Measurements from ENCODE around the gene OR10H5.

DNA sequence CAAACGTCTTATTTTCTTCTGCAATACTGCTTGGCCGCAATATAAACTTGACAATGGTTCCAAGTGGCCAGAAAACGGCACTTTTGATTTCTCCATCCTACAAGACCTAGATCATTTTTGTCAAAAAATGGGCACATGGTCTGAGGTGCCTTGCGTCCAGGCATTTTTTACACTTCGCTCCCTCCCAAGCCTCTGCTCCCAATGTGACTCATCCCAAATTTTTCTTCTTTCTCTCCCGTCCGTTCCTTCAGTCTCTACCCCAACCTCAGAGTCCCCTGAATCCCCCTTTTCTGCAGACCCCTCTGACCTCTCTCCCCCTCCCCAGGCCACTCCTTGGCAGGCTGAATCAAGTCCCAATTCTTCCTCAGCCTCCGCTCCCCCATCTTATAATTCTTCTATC lies 42.3 kb downstream of the OR10H5 start:
- TF ChIP-seq, protein P1, sequence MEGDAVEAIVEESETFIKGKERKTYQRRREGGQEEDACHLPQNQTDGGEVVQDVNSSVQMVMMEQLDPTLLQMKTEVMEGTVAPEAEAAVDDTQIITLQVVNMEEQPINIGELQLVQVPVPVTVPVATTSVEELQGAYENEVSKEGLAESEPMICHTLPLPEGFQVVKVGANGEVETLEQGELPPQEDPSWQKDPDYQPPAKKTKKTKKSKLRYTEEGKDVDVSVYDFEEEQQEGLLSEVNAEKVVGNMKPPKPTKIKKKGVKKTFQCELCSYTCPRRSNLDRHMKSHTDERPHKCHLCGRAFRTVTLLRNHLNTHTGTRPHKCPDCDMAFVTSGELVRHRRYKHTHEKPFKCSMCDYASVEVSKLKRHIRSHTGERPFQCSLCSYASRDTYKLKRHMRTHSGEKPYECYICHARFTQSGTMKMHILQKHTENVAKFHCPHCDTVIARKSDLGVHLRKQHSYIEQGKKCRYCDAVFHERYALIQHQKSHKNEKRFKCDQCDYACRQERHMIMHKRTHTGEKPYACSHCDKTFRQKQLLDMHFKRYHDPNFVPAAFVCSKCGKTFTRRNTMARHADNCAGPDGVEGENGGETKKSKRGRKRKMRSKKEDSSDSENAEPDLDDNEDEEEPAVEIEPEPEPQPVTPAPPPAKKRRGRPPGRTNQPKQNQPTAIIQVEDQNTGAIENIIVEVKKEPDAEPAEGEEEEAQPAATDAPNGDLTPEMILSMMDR (conservative IDR thresholded peaks at IDR 0.05; ENCODE audit: low read depth in 2 of 2), result no peak
- TF ChIP-seq, protein P2, sequence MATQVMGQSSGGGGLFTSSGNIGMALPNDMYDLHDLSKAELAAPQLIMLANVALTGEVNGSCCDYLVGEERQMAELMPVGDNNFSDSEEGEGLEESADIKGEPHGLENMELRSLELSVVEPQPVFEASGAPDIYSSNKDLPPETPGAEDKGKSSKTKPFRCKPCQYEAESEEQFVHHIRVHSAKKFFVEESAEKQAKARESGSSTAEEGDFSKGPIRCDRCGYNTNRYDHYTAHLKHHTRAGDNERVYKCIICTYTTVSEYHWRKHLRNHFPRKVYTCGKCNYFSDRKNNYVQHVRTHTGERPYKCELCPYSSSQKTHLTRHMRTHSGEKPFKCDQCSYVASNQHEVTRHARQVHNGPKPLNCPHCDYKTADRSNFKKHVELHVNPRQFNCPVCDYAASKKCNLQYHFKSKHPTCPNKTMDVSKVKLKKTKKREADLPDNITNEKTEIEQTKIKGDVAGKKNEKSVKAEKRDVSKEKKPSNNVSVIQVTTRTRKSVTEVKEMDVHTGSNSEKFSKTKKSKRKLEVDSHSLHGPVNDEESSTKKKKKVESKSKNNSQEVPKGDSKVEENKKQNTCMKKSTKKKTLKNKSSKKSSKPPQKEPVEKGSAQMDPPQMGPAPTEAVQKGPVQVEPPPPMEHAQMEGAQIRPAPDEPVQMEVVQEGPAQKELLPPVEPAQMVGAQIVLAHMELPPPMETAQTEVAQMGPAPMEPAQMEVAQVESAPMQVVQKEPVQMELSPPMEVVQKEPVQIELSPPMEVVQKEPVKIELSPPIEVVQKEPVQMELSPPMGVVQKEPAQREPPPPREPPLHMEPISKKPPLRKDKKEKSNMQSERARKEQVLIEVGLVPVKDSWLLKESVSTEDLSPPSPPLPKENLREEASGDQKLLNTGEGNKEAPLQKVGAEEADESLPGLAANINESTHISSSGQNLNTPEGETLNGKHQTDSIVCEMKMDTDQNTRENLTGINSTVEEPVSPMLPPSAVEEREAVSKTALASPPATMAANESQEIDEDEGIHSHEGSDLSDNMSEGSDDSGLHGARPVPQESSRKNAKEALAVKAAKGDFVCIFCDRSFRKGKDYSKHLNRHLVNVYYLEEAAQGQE (IDR thresholded peaks at IDR 0.05; ENCODE audit: unreplicated experiment), result no peak
- TF ChIP-seq JUNB (IDR thresholded peaks at IDR 0.05; ENCODE audit: unreplicated experiment) (no peak), CREB1 (CRISPR knock-in tag; IDR thresholded peaks at IDR 0.05; ENCODE audit: low read depth) (no peak), EZH2phosphoT487 (IDR thresholded peaks at IDR 0.05; ENCODE audit: unreplicated experiment) (no peak), EZH2 (IDR thresholded peaks at IDR 0.05; ENCODE audit: low read depth, unreplicated experiment) (no peak), POLR2AphosphoS5 (IDR thresholded peaks at IDR 0.05; ENCODE audit: low read depth) (no peak), STAT1 (IDR thresholded peaks at IDR 0.05; ENCODE audit: unreplicated experiment) (no peak), ZNF114 (CRISPR knock-in tag; IDR thresholded peaks at IDR 0.05) (no peak), NANOG (IDR thresholded peaks at IDR 0.05; ENCODE audit: borderline replicate concordance) (no peak), ZNF462 (CRISPR knock-in tag; IDR thresholded peaks at IDR 0.05) (no peak), ZNF331 (CRISPR knock-in tag; IDR thresholded peaks at IDR 0.05; ENCODE audit: low read depth) (no peak)
- TF ChIP-seq, protein P3, sequence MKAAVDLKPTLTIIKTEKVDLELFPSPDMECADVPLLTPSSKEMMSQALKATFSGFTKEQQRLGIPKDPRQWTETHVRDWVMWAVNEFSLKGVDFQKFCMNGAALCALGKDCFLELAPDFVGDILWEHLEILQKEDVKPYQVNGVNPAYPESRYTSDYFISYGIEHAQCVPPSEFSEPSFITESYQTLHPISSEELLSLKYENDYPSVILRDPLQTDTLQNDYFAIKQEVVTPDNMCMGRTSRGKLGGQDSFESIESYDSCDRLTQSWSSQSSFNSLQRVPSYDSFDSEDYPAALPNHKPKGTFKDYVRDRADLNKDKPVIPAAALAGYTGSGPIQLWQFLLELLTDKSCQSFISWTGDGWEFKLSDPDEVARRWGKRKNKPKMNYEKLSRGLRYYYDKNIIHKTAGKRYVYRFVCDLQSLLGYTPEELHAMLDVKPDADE (IDR thresholded peaks at IDR 0.05), result no peak

Measured in GM23338 (cell line).